GM12891 (cell line): ENCODE measurements around the gene PRKCSH.
"Not testable (repeated sequence)": the region's sequence is repeated elsewhere in the genome, so short reads cannot be mapped to it uniquely, and the experiment has no call there.

Experiments
- DNase-seq: peaks from one replicate; pipeline ENCODE4 v3.0.0; 2011; ENCODE audit warnings: low spot score; ENCODE audit not compliant: insufficient read length
- FAIRE-seq: peaks from 2 replicates; lab custom pipeline; 2011; peaks lifted over from hg19 to GRCh38; lab: Jason Lieb, UNC
- PAX5 ChIP-seq: IDR thresholded peaks from 2 replicates; pipeline ENCODE4 v1.6.1; 2011; ENCODE audit warnings: low read length, moderate library complexity, mild to moderate bottlenecking; ENCODE audit not compliant: insufficient read depth, severe bottlenecking
- POLR2A ChIP-seq: IDR thresholded peaks from 2 replicates; pipeline ENCODE4 v1.6.1; 2011; ENCODE audit warnings: low read depth, low read length, control low read depth
- POLR2AphosphoS5 ChIP-seq: IDR thresholded peaks from 2 replicates; pipeline ENCODE4 v1.6.1; 2011; ENCODE audit warnings: low read depth, low read length, control low read depth
- POU2F2 ChIP-seq: IDR thresholded peaks from 2 replicates; pipeline ENCODE4 v1.6.1; 2011; ENCODE audit warnings: low read depth, mild to moderate bottlenecking, control low read depth, low read length, moderate library complexity
- SPI1 ChIP-seq: IDR thresholded peaks from 2 replicates; pipeline ENCODE4 v1.6.1; 2011; ENCODE audit warnings: low read depth, low read length, control low read depth
- TAF1 ChIP-seq: IDR thresholded peaks from 2 replicates; pipeline ENCODE4 v1.6.1; 2011; ENCODE audit warnings: low read depth, low read length, control low read depth

Gene PRKCSH

DNA sequence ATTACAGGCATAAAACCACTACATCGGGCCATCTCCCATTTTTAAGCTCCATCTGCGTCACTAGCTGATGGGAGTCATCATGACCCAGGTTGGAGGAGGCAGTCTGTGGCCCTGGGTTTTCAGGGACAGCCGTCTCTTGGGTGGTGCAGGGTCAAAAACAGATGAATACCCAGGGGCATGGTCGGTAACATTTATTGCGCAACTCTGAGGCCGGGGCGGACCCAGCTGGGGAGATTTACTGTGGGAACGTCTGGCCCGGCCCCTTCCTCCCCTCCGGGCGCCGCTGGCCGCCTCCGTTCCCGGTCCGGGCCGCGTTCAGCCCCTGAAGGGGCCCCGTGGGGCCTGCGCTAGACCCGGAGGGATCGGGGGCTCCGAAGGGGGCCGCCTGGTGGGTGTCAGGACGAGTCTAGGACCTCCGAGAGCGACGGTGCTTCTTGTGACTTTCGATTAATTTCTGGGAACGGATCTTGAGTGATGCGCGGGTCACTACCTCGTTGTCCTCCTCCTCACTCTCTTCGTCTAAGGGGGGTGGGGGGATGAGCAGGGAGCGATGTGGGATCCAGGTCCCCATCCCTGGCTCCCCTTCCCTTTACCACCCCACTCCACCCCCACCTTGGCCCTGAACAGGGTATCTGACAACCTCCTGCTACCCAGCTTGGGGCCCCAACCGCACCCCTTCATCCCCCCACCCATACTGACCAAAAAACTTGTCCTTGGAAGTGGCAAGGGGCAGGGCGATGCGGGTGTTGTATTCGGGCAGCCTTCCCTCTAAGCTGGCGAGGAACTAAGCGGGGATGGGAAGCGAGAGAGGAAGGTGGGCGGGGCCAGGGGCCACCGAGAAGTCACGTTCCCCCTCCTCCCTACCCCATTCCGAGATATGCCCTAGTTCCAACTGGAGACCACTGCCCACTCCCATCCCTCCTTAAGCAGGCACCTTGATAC, 14.7 kb upstream of the PRKCSH start:
- FAIRE-seq, result peak; percentile 13
- TF ChIP-seq PAX5 (no peak), TAF1 (no peak), POLR2AphosphoS5 (no peak), SPI1 (no peak), POU2F2 (no peak), POLR2A (no peak)

DNA sequence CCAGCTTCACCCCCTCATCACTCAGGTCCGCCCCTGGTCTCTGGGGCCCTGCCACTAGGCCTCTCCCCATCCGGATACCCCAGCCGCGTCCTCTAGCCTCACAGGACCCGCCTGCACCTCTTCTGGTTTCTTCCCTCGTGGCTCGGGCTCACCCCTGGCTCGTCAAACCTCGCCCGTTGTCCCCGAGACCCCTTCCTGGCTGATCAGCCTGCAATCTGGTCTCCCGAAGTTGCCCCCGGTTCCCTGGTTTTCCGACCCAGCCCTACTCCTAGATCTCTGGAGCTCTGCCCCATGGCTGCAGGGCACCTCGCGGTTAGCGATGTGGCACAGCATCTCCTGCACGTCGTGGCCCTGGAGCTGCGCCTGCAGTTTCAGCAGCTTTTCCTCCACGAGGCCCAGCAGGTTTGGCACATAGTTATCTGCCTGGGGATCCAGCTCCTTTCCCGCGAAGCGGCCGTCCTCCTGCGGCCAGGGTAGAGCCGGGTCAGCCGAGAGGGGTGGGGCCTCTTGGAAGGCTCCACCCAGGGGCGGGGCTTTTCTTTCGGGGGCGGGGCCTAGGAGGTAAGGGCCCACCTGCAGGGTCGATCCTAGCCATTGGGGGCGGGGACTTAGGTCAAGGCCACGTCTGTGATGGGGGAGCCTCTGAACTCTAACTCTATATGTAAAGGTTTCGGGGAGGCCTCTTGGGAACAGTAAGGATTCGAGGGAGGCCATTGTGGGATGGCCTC, 13.9 kb upstream of the PRKCSH start:
- FAIRE-seq (peak; percentile 78), DNase-seq (no peak)
- TF ChIP-seq SPI1 (no peak), POU2F2 (no peak), POLR2AphosphoS5 (no peak), POLR2A (no peak), PAX5 (no peak), TAF1 (no peak)

More for the DNA sequence above, 14.7 kb upstream of the PRKCSH start:
- DNase-seq, result no peak

DNA sequence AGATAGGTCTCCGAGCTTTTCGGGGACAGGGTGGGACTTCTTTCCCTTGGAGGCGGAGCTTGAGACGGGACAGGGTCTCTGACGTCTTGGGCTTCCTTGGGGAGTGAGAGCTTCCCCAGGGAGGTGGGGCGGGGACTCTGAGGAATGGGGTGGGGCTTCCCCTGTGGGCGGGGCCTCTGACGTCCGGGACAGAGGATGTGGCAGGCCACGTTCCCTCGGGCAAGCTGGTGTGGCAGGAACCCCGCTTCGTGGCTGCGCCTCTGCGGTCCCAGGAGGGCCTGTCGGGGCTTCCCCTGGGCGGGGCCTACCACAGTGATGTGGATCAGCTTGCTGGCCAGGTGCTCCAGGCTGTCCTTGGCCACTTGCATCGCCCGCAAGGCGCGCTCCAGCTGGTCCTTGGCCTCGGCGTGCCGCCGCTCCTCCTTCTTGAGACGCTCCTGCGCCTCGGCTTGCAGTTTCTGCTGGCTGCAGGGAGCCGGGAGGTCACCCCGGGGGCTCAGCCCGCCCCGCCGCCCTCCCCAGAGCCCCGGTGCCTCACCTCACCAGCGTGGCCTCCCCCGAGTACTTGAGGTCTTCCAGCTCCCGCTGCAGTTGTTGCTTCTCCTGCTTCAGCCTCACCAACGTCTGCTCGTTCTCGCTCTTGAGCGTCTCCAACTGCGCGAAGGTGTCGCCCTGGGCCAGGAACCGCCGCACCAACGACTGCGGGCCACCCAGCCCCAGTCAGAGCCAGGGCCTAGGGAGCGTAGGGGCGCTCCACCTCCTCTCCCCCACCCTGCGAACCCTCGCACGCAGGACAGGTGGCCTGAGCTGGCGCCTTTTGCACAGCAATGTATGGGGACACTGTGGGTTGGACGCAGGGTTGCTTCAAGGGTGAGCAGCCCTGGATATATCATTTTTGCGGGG, 13.0 kb upstream of the PRKCSH start:
- TF ChIP-seq TAF1 (no peak), POLR2AphosphoS5 (no peak), PAX5 (no peak), SPI1 (no peak), POLR2A (no peak), POU2F2 (no peak)
- DNase-seq (peak; percentile 80), FAIRE-seq (peak; percentile 97)

DNA sequence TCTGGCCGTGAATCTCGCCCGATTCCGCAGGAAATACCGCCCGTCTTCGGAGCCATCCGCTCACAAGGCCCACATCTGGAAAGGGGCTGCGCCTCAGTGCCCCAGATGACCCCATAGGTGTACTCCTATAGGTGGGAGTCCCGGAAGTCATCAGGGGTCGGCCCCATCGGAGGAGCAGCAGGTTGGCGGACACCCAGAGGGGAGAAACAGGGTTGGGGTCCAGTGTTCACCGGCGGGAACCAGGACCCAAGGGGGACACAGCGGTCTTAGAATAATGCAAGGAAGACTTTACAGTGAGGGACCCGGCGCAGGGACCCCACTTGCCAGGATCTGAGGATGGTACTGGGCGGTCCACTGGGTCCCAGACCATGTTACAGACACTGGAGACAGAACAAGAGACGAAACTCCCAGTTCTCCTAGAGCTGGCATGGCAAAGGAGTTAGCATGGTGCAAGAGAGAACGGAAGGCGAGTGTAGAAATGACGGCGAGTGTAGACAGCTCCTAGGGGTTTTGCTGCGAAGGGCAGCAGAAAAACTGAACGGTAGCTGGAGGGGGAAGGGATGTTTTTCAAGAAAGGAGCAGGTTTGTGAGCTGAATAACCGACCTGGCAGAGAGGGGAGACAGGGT, 12.2 kb upstream of the PRKCSH start:
- TF ChIP-seq POLR2A (no peak), SPI1 (no peak), POLR2AphosphoS5 (no peak), PAX5 (no peak), TAF1 (no peak), POU2F2 (no peak)
- FAIRE-seq (no peak), DNase-seq (no peak)

DNA sequence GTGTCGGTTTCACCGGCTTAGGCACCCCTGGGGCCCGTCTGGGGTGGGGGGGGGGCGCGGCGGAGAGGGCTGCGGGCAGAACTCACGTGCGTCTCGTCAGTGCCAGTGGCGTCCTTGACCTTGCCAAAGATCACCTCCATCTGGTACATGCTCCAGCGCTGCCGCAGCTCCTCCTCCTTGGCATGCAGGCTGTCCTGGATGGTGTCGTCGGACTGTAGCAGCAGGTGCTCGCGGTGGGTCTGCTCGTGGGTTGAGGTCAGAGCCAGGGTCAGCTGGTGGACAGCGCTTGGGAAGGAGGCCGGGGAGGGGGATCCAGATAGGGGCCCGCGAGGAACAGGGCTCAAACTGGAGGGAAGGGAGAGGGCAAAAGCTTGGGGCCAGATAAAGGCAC, 11.6 kb upstream of the PRKCSH start:
- no peak for FAIRE-seq
- TF ChIP-seq SPI1 (no peak), POLR2AphosphoS5 (no peak), PAX5 (no peak), POU2F2 (no peak), TAF1 (no peak), POLR2A (no peak)
- no peak for DNase-seq

DNA sequence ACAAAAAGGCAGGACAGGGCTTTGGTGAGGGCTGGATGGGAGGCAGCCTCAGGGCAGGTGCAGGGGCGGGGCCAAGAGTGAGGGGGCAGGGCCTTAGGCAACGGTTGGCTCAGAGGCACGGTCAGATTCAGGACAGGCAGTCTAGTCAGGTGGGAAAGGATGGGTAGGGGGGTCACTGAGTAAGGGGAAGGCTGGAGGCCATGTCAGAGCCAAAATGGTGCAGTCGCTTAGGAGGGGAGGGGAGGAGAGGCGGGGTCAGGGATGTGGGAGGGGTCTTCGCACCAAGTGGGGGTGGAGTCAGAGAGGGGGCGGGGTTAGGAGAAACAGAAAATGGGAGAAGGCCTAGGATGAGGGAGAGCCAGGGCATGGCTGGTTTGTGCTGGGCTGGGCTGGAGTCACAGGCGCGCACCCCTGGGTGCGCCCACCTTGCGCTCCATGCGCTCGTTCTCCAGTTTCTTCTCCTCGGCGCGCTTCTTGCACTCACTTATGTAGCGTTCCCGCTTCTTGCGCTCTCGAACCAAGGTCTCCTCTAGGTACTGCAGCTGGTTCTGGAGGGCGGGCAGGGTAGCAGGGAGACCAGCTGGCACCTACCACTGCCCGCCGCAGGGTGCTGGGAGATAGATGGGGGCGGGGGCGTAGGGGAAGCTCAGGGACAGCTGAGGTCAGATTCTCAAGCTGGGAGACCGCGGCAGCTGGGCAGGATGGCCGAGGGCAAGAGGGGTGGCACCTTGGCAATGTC, 9.5 kb upstream of the PRKCSH start:
- no peak for TF ChIP-seq TAF1
- TF ChIP-seq POLR2A, result no peak
- no peak for TF ChIP-seq POU2F2
- TF ChIP-seq POLR2AphosphoS5, result no peak
- TF ChIP-seq PAX5, result no peak
- TF ChIP-seq SPI1, result no peak
- DNase-seq, result no peak
- FAIRE-seq, result no peak

DNA sequence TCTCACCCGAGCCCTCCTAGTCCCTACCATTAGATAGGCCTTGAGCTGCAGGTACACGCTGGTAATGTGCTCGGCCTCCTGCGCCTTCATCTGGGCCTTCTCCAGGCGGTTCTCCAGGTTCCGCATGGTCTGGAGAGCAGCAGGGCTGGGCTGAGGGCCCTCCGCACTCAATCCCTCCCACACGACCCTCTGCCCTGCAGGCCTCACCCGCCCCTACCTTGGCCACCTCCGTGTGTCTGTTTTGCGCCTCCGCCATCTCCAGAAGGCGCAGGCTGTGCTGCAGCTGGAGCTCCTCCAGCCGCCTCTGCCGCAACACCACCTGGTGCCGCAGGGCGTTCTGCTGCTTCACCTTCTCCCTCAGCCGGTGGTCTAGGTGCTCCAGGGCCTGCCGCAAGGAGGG, 8.8 kb upstream of the PRKCSH start:
- DNase-seq, result no peak
- FAIRE-seq, result no peak
- TF ChIP-seq POU2F2 (no peak), POLR2AphosphoS5 (no peak)

DNA sequence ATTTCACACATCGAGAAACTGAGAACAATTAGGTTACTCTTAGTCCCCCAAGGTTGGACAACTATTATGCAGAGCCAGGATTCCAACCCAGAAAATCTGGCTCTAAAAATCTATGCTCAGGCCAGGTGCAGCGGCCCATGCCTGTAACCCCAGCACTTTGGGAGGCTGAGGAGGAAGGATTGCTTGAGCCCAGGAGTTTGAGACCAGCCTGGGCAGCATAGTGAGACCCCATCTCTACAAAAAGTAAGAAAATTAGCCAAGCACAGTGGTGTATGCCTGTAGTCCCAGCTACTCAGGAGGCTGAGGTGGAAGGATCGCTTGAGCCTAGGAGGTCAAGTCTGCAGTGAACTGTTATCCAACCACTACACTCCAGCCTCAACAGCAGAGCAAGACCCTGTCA, 1.9 kb upstream of the PRKCSH start:
- not testable (repeated sequence) for DNase-seq, FAIRE-seq

DNA sequence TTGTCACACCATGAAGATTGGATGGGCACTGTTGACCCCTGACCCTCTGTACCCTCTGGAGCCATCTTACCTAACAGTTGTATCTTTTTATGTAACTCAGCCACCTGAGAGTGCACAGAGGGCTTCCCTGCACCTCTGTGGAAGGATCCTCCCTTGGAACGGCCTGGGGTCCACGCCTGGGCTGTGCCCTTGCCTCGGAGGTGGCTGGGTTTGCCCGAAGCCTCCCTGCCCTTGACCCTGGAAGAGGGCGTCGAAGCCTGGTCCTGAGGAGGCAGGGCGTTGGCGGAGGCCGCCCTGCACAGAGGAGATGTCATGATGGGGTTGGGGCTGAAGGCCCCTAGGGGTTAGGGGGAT, 755 bp upstream of the PRKCSH start:
- FAIRE-seq, result no peak
- no peak for TF ChIP-seq POLR2AphosphoS5
- no peak for TF ChIP-seq POLR2A
- TF ChIP-seq POU2F2, result no peak
- no peak for TF ChIP-seq SPI1
- no peak for TF ChIP-seq TAF1
- no peak for TF ChIP-seq PAX5
- no peak for DNase-seq
